Measurements from ENCODE around the gene ABR.

ABR gene

GRCh38 chr17:1019451-1019850, 160.3 kb downstream of the ABR start:
- H3K27ac ChIP-seq (ENCODE audit: low read length), result no peak overlapping the region
- no peaks in the 10 kb centered on the region for H3K27me3 ChIP-seq (ENCODE audit: insufficient read depth, low read length, poor library complexity)
- TF ChIP-seq, protein P1, sequence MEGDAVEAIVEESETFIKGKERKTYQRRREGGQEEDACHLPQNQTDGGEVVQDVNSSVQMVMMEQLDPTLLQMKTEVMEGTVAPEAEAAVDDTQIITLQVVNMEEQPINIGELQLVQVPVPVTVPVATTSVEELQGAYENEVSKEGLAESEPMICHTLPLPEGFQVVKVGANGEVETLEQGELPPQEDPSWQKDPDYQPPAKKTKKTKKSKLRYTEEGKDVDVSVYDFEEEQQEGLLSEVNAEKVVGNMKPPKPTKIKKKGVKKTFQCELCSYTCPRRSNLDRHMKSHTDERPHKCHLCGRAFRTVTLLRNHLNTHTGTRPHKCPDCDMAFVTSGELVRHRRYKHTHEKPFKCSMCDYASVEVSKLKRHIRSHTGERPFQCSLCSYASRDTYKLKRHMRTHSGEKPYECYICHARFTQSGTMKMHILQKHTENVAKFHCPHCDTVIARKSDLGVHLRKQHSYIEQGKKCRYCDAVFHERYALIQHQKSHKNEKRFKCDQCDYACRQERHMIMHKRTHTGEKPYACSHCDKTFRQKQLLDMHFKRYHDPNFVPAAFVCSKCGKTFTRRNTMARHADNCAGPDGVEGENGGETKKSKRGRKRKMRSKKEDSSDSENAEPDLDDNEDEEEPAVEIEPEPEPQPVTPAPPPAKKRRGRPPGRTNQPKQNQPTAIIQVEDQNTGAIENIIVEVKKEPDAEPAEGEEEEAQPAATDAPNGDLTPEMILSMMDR (IDR thresholded peaks at IDR 0.05; ENCODE audit: borderline replicate concordance, extremely low read depth, low read length, poor library complexity, severe bottlenecking), result no peak
- H3K4me3 ChIP-seq (ENCODE audit: low read depth in 1 of 2, low read length in 2 of 2), result no peak overlapping the region
- no peak overlapping the region for H3K9ac ChIP-seq (ENCODE audit: low read depth, low read length)
- no peaks in the 10 kb centered on the region for H3K9me3 ChIP-seq (ENCODE audit: insufficient read depth, low read length, severe bottlenecking)
- ATAC-seq (ENCODE audit: insufficient read depth, low read depth) (no peak), DNase-seq (no peak)
- H4K20me1 ChIP-seq (ENCODE audit: insufficient read depth, low read length), result no peaks in the 10 kb centered on the region
- H3K4me2 ChIP-seq (ENCODE audit: insufficient read depth, low read length), result no peak overlapping the region
- H2AFZ ChIP-seq (ENCODE audit: low read depth, low read length), result no peak overlapping the region
- no peaks in the 10 kb centered on the region for H3K4me1 ChIP-seq (ENCODE audit: insufficient read depth, low read length)
- no peaks in the 10 kb centered on the region for H3K79me2 ChIP-seq (ENCODE audit: insufficient read depth, low read length)
- H3K36me3 ChIP-seq (ENCODE audit: insufficient read depth, low read length), result no peaks in the 10 kb centered on the region

- Histone ChIP-seq H3K79me2 (ENCODE audit: insufficient read depth, low read length) (no peaks in the 10 kb centered on the region), H3K27ac (ENCODE audit: low read length) (no peak overlapping the region), H3K4me1 (ENCODE audit: insufficient read depth, low read length) (no peaks in the 10 kb centered on the region), H3K9me3 (ENCODE audit: insufficient read depth, low read length, severe bottlenecking) (no peaks in the 10 kb centered on the region), H2AFZ (ENCODE audit: low read depth, low read length) (no peak overlapping the region), H3K36me3 (ENCODE audit: insufficient read depth, low read length) (no peaks in the 10 kb centered on the region), H3K9ac (ENCODE audit: low read depth, low read length) (no peak overlapping the region), H3K4me3 (ENCODE audit: low read depth in 1 of 2, low read length in 2 of 2) (no peak overlapping the region), H3K4me2 (ENCODE audit: insufficient read depth, low read length) (no peak overlapping the region), H3K27me3 (ENCODE audit: insufficient read depth, low read length, poor library complexity) (no peaks in the 10 kb centered on the region), H4K20me1 (ENCODE audit: insufficient read depth, low read length) (no peaks in the 10 kb centered on the region)
- TF ChIP-seq EZH2 (IDR thresholded peaks at IDR 0.05; ENCODE audit: borderline replicate concordance, low read depth, low read length, severe bottlenecking), result no peak
- TF ChIP-seq, protein P1 (IDR thresholded peaks at IDR 0.05; ENCODE audit: borderline replicate concordance, extremely low read depth, low read length, poor library complexity, severe bottlenecking), result no peak
- DNase-seq (no peak), ATAC-seq (ENCODE audit: insufficient read depth, low read depth) (no peak)
Measured at GRCh38 chr17:1018547-1018946, 161.2 kb downstream of the ABR start.

GRCh38 chr17:1013729-1014090, 166.1 kb downstream of the ABR start:
- ATAC-seq (ENCODE audit: insufficient read depth, low read depth) (no peak), DNase-seq (no peak)
- no peak overlapping the region for H2AFZ ChIP-seq (ENCODE audit: low read depth, low read length)
- H3K79me2 ChIP-seq (ENCODE audit: insufficient read depth, low read length), result no peaks in the 10 kb centered on the region
- no peak overlapping the region for H3K27ac ChIP-seq (ENCODE audit: low read length)
- no peak overlapping the region for H3K4me3 ChIP-seq (ENCODE audit: low read depth in 1 of 2, low read length in 2 of 2)
- no peak overlapping the region for H3K4me2 ChIP-seq (ENCODE audit: insufficient read depth, low read length)
- no peak for TF ChIP-seq EZH2 (IDR thresholded peaks at IDR 0.05; ENCODE audit: borderline replicate concordance, low read depth, low read length, severe bottlenecking)
- TF ChIP-seq, protein P1 (IDR thresholded peaks at IDR 0.05; ENCODE audit: borderline replicate concordance, extremely low read depth, low read length, poor library complexity, severe bottlenecking), result no peak
- no peaks in the 10 kb centered on the region for H3K9me3 ChIP-seq (ENCODE audit: insufficient read depth, low read length, severe bottlenecking)
- H4K20me1 ChIP-seq (ENCODE audit: insufficient read depth, low read length), result no peaks in the 10 kb centered on the region
- no peaks in the 10 kb centered on the region for H3K27me3 ChIP-seq (ENCODE audit: insufficient read depth, low read length, poor library complexity)
- no peak overlapping the region for H3K9ac ChIP-seq (ENCODE audit: low read depth, low read length)
- H3K4me1 ChIP-seq (ENCODE audit: insufficient read depth, low read length), result no peaks in the 10 kb centered on the region
- peaks cover 24% of the 10 kb centered on the region for H3K36me3 ChIP-seq (ENCODE audit: insufficient read depth, low read length)

Data from DND-41 (cell line).